Liver (tissue), 3 donors: ENCODE results near the gene CFDP1.

Source experiments
- CTCF ChIP-seq: fragments of 150-350 bp; IDR thresholded peaks from 2 replicates; pipeline ENCODE4 v1.5.1; 2017; ENCODE audit warnings: improper control_type of control experiment, low read depth, low read length; ENCODE audit not compliant: missing input control
- GABPA ChIP-seq, 2 donors: IDR thresholded peaks in 1 of 2; conservative IDR thresholded peaks in 1 of 2; 2 replicates each; pipeline ENCODE4 v1.6.1; 2016; ENCODE audit warnings: antibody characterized with exemption in 2 of 2, mild to moderate bottlenecking in 1 of 2, moderate library complexity in 1 of 2
- donor health status: healthy.
- donor health status: healthy.

GRCh38 chr16:75317532-75317931 lies 115.8 kb downstream of the CFDP1 start:
- TF ChIP-seq CTCF, result no peak
- TF ChIP-seq GABPA (IDR thresholded peaks at IDR 0.05 in 1 of 2, conservative IDR thresholded peaks at IDR 0.05 in 1 of 2), result no peak
